ENCODE results near the gene TAF11L3. TPM values are rescaled to one million over a fixed set of nuclear protein-coding genes. Genes with fewer than 3 reads are reported as not detected.
"Not testable (repeated sequence)": the region's sequence is repeated elsewhere in the genome, so short reads cannot be mapped to it uniquely, and the experiment has no call there.

Gene TAF11L3
- total RNA-seq, 1 experiment from 2014 or later: not detected

DNA sequence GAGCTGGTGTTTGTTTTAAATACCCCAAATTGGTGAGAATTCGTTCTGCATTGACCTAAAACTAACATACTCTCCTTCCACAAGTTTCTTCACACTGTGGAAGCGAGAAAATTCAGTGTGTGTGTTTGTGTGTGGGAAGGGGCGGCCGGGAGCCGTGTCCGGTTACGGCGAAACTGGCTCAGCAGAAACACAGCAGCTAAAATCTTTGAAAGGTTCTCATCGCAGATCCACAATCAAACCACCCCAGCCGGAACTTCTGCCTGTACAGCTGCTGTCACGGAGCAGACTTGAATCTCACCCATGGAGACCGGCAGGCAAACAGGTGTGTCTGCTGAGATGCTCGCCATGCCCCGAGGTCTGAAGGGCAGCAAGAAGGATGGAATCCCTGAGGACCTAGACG is 3.3 kb downstream of the TAF11L3 start, which contains the start of gene TAF11L4:
Gene TAF11L4, plus strand, starts transcription at position 301 of the 400 bp plus-strand sequence.
- H3K4me1 ChIP-seq (ENCODE audit: insufficient read depth, low read length); CTCF ChIA-PET: not testable (repeated sequence)

DNA sequence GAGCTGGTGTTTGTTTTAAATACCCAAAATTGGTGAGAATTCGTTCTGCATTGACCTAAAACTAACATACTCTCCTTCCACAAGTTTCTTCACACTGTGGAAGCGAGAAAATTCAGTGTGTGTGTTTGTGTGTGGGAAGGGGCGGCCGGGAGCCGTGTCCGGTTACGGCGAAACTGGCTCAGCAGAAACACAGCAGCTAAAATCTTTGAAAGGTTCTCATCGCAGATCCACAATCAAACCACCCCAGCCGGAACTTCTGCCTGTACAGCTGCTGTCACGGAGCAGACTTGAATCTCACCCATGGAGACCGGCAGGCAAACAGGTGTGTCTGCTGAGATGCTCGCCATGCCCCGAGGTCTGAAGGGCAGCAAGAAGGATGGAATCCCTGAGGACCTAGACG is 6.8 kb downstream of the TAF11L3 start, which contains the start of gene TAF11L5:
Gene TAF11L5, plus strand, starts transcription at position 301 of the 400 bp plus-strand sequence.
- H3K4me3 ChIP-seq (ENCODE audit: low read length); H3K27ac ChIP-seq (ENCODE audit: low read length); H3K4me2 ChIP-seq (ENCODE audit: low read length); POLR2A ChIA-PET (ENCODE audit: unreplicated experiment); DNase-seq; H2AFZ ChIP-seq (ENCODE audit: low read length); BruUV-seq (replicated peaks); H3K27me3 ChIP-seq (ENCODE audit: low read length); H3K36me3 ChIP-seq (ENCODE audit: low read depth, low read length); H3K9me2 ChIP-seq (replicated peaks; ENCODE audit: low read length); CTCF ChIA-PET; H3K4me1 ChIP-seq (ENCODE audit: insufficient read depth, low read length); H3K9me3 ChIP-seq (ENCODE audit: low read length); H4K20me1 ChIP-seq (ENCODE audit: low read length); H3K79me2 ChIP-seq (ENCODE audit: low read length); ATAC-seq; intact Hi-C loops (cut with micrococcal nuclease); H3K9ac ChIP-seq (ENCODE audit: low read length); H3F3A ChIP-seq (ENCODE audit: low read length, unreplicated experiment): not testable (repeated sequence)

More for the DNA sequence above, 3.3 kb downstream of the TAF11L3 start, which contains the start of gene TAF11L4:
- DNase-seq; H3F3A ChIP-seq (ENCODE audit: low read length, unreplicated experiment); H3K9ac ChIP-seq (ENCODE audit: low read length); H3K27ac ChIP-seq (ENCODE audit: low read length); ATAC-seq; H3K79me2 ChIP-seq (ENCODE audit: low read length); H3K9me3 ChIP-seq (ENCODE audit: low read length); H3K9me2 ChIP-seq (replicated peaks; ENCODE audit: low read length); H3K27me3 ChIP-seq (ENCODE audit: low read length); H3K4me2 ChIP-seq (ENCODE audit: low read length); POLR2A ChIA-PET (ENCODE audit: unreplicated experiment); H3K36me3 ChIP-seq (ENCODE audit: low read depth, low read length); BruUV-seq (replicated peaks); H4K20me1 ChIP-seq (ENCODE audit: low read length); H3K4me3 ChIP-seq (ENCODE audit: low read length); H2AFZ ChIP-seq (ENCODE audit: low read length); intact Hi-C loops (cut with micrococcal nuclease): not testable (repeated sequence)

DNA sequence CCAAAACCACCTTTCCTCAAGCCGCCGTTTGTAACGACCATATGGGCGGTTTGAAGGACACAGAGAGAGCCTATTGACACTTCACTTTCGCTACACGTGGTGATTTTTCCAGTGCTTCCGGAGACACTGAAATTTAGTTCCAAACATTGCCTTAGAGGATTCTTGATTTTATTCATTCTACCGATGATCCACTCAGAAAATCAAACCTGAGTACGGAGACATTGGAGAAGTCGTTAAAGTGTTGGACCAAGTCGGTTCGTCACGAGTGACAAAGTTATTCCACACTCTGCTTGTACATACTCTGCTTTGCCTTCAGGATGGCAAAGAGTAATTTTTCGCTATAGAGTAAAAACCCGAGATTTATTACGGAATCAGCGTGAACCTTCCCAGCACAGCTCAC is 8.3 kb downstream of the TAF11L3 start:
- not testable (repeated sequence) for H3K9ac ChIP-seq (ENCODE audit: low read length); BruUV-seq (replicated peaks)

DNA sequence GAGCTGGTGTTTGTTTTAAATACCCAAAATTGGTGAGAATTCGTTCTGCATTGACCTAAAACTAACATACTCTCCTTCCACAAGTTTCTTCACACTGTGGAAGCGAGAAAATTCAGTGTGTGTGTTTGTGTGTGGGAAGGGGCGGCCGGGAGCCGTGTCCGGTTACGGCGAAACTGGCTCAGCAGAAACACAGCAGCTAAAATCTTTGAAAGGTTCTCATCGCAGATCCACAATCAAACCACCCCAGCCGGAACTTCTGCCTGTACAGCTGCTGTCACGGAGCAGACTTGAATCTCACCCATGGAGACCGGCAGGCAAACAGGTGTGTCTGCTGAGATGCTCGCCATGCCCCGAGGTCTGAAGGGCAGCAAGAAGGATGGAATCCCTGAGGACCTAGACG is 10.2 kb downstream of the TAF11L3 start, which contains the start of gene TAF11L6:
Gene TAF11L6, plus strand, starts transcription at position 301 of the 400 bp plus-strand sequence.
- H3K4me1 ChIP-seq (ENCODE audit: insufficient read depth, low read length); H3K36me3 ChIP-seq (ENCODE audit: low read depth, low read length); H4K20me1 ChIP-seq (ENCODE audit: low read length); CTCF ChIA-PET; H3K27ac ChIP-seq (ENCODE audit: low read length); H3K9ac ChIP-seq (ENCODE audit: low read length); POLR2A ChIA-PET (ENCODE audit: unreplicated experiment); H3K9me3 ChIP-seq (ENCODE audit: low read length); H3K79me2 ChIP-seq (ENCODE audit: low read length); DNase-seq; H3K4me3 ChIP-seq (ENCODE audit: low read length); H3K9me2 ChIP-seq (replicated peaks; ENCODE audit: low read length); intact Hi-C loops (cut with micrococcal nuclease); ATAC-seq; H2AFZ ChIP-seq (ENCODE audit: low read length); H3F3A ChIP-seq (ENCODE audit: low read length, unreplicated experiment); BruUV-seq (replicated peaks); H3K27me3 ChIP-seq (ENCODE audit: low read length); H3K4me2 ChIP-seq (ENCODE audit: low read length): not testable (repeated sequence)

More for the DNA sequence above, 8.3 kb downstream of the TAF11L3 start:
- DNase-seq; H3K27ac ChIP-seq (ENCODE audit: low read length); ATAC-seq; CTCF ChIA-PET; H3K4me3 ChIP-seq (ENCODE audit: low read length); intact Hi-C loops (cut with micrococcal nuclease); H3K27me3 ChIP-seq (ENCODE audit: low read length); H2AFZ ChIP-seq (ENCODE audit: low read length); POLR2A ChIA-PET (ENCODE audit: unreplicated experiment); H3K9me3 ChIP-seq (ENCODE audit: low read length); H3K9me2 ChIP-seq (replicated peaks; ENCODE audit: low read length); H3F3A ChIP-seq (ENCODE audit: low read length, unreplicated experiment); H3K79me2 ChIP-seq (ENCODE audit: low read length); H3K4me1 ChIP-seq (ENCODE audit: insufficient read depth, low read length); H4K20me1 ChIP-seq (ENCODE audit: low read length); H3K4me2 ChIP-seq (ENCODE audit: low read length); H3K36me3 ChIP-seq (ENCODE audit: low read depth, low read length): not testable (repeated sequence)

Other genes starting within 250 kb of the TAF11L3 start
- gene TAF11L2, start 20.1 kb upstream of the TAF11L3 start, total RNA-seq (2014; rRNA removed): not detected in 2 replicates
- gene TAF11L4, start 3.4 kb downstream of the TAF11L3 start, total RNA-seq (2014; rRNA removed): not detected in 2 replicates
- gene TAF11L5, start 6.9 kb downstream of the TAF11L3 start, total RNA-seq (2014; rRNA removed): not detected in 2 replicates
- gene TAF11L6, start 10.3 kb downstream of the TAF11L3 start, total RNA-seq (2014; rRNA removed): not detected in 2 replicates
- not detected in 2 replicates for gene TAF11L7, start 67.4 kb downstream of the TAF11L3 start, total RNA-seq (2014; rRNA removed)
- not detected in 2 replicates for gene TAF11L8, start 72.6 kb downstream of the TAF11L3 start, total RNA-seq (2014; rRNA removed)
- not detected in 2 replicates for gene TAF11L9, start 76.0 kb downstream of the TAF11L3 start, total RNA-seq (2014; rRNA removed)
- not detected in 2 replicates for gene TAF11L10, start 79.5 kb downstream of the TAF11L3 start, total RNA-seq (2014; rRNA removed)
- gene TAF11L11, start 85.8 kb downstream of the TAF11L3 start, total RNA-seq (2014; rRNA removed): not detected in 2 replicates
- gene TAF11L12, start 92.0 kb downstream of the TAF11L3 start, total RNA-seq (2014; rRNA removed): not detected in 2 replicates
- gene TAF11L13, start 113.7 kb downstream of the TAF11L3 start, total RNA-seq (2014; rRNA removed): not detected in 2 replicates
- gene TAF11L14, start 116.1 kb downstream of the TAF11L3 start, total RNA-seq (2014; rRNA removed): not detected in 2 replicates

All from PC-3 (cell line).